ENCODE data around the gene TSPAN15.

TSPAN15 gene

GRCh38 chr10:69451209-69451783 lies at the start of gene TSPAN15:
Gene TSPAN15, plus strand, starts transcription at chr10:69451465. Its CDS starts 130 bp downstream, at chr10:69451595.
- peak; percentile 87 for DNase-seq

GRCh38 chr10:69402386-69402785 lies 48.9 kb upstream of the TSPAN15 start:
- no peak for DNase-seq

GRCh38 chr10:69403066-69403465 lies 48.2 kb upstream of the TSPAN15 start:
- DNase-seq: no peak

- DNase-seq: peak; percentile 73
Observed at GRCh38 chr10:69403519-69403918, 47.7 kb upstream of the TSPAN15 start.

- no peak for DNase-seq
Observed at GRCh38 chr10:69404786-69405185, 46.5 kb upstream of the TSPAN15 start.

GRCh38 chr10:69405221-69405620 lies 46.0 kb upstream of the TSPAN15 start:
- DNase-seq: no peak

GRCh38 chr10:69406302-69406811 lies 44.9 kb upstream of the TSPAN15 start:
- DNase-seq: peak; percentile 28

GRCh38 chr10:69406816-69407580 lies 44.3 kb upstream of the TSPAN15 start:
- DNase-seq: no peak

GRCh38 chr10:69407621-69408301 lies 43.5 kb upstream of the TSPAN15 start:
- no peak for DNase-seq

GRCh38 chr10:69408318-69409175 lies 42.7 kb upstream of the TSPAN15 start:
- DNase-seq: peak; percentile 95

GRCh38 chr10:69409176-69409495 lies 42.1 kb upstream of the TSPAN15 start:
- no peak for DNase-seq

GRCh38 chr10:69409968-69410367 lies 41.3 kb upstream of the TSPAN15 start:
- peak; percentile 87 for DNase-seq

- DNase-seq: no peak
Observed at GRCh38 chr10:69410487-69410886, 40.8 kb upstream of the TSPAN15 start.

GRCh38 chr10:69411476-69411875 lies 39.8 kb upstream of the TSPAN15 start:
- no peak for DNase-seq

GRCh38 chr10:69412232-69412790 lies 39.0 kb upstream of the TSPAN15 start:
- peak; percentile 39 for DNase-seq

GRCh38 chr10:69413221-69413865 lies 37.9 kb upstream of the TSPAN15 start:
- peak; percentile 55 for DNase-seq

- DNase-seq: no peak
Observed at GRCh38 chr10:69414036-69415018, 36.9 kb upstream of the TSPAN15 start.

GRCh38 chr10:69415049-69415448 lies 36.2 kb upstream of the TSPAN15 start:
- no peak for DNase-seq

GRCh38 chr10:69415951-69416350 lies 35.3 kb upstream of the TSPAN15 start:
- DNase-seq: no peak

- DNase-seq: no peak
Observed at GRCh38 chr10:69416695-69417094, 34.6 kb upstream of the TSPAN15 start, which contains the start of gene TACR2. Gene TACR2, minus strand, starts transcription at chr10:69416918. Its CDS starts 595 bp downstream, at chr10:69416323.

GRCh38 chr10:69417542-69417941 lies 33.7 kb upstream of the TSPAN15 start:
- no peak for DNase-seq
